MM.1S (cell line): Measurements from ENCODE around the gene RBM45.

Experiments used
- CTCF ChIP-seq: fragments of 300-600 bp; sonication (generic); IDR thresholded peaks from 2 replicates; pipeline ENCODE4 v1.5.1; 2016; ENCODE audit warnings: antibody characterized with exemption, low read length, mixed read lengths
- EZH2 ChIP-seq: fragments of 300-600 bp; sonication (generic); optimal IDR thresholded peaks from 2 replicates; pipeline ENCODE3; 2017; ENCODE audit warnings: low read depth, mild to moderate bottlenecking, antibody characterized with exemption, low read length, mixed read lengths

- TF ChIP-seq CTCF (no peak), EZH2 (no peak)
Measured at GRCh38 chr2:178069551-178069950, 42.7 kb upstream of the RBM45 start.
